Loucy (cell line): Measurements from ENCODE around the gene POP5.

Experiments used
- CTCF ChIP-seq: fragments of 200-600 bp; sonication (generic); conservative IDR thresholded peaks from 2 replicates; pipeline ENCODE4 v1.5.1; 2014; ENCODE audit warnings: mild to moderate bottlenecking, antibody characterized with exemption, low read length
- EZH2phosphoT487 ChIP-seq: fragments of 200-600 bp; IDR thresholded peaks from 2 replicates; pipeline ENCODE4 v1.6.1; 2018; ENCODE audit warnings: antibody characterized with exemption, mild to moderate bottlenecking, moderate library complexity, borderline replicate concordance

DNA sequence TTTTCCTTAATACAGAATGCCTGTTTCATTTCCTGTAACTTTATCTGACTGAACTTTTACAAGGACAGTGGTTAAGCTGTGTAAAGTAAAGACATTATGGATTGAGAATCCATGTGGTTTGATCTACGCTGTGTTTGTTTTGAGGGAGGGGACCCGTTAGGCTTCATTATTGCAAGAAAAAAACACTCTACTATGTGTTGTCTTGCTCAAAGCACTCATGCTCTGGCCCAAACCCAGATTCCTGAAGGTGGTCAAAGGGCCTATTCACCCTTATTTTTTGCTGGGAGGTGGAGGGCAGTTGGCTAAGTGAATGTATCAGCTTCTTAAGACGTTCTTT, 35.2 kb downstream of the POP5 start:
- TF ChIP-seq CTCF, result no peak
- no peak for TF ChIP-seq EZH2phosphoT487
